GM12874 (cell line): ENCODE results near the gene AGAP1.

Source experiments
- TF ChIP-seq, protein P1 (sequence below): IDR thresholded peaks from 2 replicates; pipeline ENCODE4 v1.5.1; 2011; ENCODE audit warnings: low read depth, mild to moderate bottlenecking, control low read depth, low read length, moderate library complexity; ENCODE audit not compliant: insufficient read depth

AGAP1 gene

DNA sequence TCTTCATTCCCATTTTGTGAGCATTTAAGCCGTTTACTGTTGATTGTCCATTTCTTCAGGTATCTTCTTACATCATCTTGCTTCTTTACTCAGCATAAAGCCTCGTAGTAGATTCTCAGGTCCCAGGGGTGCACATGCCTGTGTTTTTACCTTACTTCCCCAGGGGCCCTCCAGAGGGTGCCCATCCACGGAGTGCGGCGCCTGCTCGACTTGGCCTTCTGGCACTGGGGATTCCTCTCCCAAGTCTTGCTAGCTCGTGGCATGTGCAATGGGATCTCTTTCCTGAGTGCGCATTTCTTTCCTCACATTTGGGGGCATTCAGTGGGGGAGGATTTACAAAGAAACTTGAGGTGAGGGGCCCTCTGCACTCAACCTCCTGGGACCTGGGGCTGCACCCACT is 148.1 kb downstream of the AGAP1 start:
- TF ChIP-seq, protein P1, sequence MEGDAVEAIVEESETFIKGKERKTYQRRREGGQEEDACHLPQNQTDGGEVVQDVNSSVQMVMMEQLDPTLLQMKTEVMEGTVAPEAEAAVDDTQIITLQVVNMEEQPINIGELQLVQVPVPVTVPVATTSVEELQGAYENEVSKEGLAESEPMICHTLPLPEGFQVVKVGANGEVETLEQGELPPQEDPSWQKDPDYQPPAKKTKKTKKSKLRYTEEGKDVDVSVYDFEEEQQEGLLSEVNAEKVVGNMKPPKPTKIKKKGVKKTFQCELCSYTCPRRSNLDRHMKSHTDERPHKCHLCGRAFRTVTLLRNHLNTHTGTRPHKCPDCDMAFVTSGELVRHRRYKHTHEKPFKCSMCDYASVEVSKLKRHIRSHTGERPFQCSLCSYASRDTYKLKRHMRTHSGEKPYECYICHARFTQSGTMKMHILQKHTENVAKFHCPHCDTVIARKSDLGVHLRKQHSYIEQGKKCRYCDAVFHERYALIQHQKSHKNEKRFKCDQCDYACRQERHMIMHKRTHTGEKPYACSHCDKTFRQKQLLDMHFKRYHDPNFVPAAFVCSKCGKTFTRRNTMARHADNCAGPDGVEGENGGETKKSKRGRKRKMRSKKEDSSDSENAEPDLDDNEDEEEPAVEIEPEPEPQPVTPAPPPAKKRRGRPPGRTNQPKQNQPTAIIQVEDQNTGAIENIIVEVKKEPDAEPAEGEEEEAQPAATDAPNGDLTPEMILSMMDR = no peak

DNA sequence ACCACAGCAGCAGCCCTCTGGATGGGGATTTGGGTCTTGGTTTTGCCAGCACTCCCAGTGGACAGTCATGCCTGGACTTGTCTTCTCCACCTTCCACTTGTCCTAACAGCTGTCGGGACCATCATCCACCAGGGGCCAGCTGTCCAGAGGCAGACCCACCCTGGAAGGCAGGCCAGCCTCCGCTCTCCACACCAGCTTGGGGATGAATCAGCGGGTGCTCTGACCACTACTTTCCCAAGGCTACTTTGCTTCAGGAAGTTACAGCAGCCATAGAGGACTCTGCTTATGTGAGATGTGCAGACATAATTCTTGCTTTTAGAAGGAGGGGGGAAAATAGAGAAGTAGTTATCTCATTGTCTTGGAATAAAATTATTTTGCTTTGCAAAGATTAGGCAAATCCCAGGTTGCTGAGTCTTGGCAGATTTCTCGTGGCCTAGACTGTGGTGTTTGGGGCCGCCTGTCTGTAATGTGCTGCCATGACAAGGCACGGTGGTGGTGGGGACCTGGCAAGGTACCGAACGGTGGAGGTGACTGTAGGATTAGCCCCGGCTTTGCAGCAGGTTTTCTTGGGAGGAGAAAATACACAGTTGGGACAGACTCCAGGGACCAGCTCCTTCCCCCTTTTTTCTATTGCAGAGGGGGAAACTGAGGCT is 148.7 kb downstream of the AGAP1 start:
- TF ChIP-seq, protein P1 = no peak

DNA sequence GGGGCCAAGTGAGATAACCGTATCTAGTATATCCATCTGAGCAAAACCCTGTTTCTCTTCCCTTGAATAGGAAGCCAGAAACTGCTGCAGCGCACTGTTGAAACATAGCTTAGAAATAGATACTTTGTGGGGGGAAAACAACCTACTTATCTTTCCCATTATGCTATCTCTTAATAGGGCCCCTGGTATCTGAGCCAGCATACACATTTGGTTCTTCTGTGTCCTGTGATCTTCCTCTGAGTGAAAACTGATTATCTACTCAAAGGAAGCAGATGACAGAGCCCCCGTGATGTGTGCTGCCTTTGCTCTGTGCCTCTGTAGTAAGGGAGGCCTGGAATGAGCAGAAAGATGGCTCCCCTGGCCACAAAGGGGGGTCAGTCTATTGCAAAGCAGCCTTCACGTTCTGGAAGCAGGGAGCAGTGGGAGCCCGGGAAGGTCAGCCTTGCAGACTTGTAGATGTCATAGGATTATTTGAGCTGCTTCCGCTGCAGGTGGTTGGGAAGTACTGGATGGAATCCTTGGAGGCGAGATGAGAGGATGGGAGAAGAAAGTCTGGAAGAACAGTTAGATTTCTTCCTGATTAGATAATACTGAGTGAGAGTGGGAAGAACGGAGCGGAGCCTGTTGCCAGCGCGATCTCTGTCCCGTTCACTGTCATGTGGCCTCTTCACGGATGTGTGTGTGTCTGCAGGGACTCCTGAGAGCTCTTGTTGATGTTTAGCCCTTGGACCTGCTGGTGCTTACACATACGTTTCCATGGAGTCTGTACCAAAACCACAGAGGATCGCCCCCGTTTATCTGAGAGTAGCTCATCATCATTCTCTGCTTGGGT is 150.1 kb downstream of the AGAP1 start:
- TF ChIP-seq, protein P1 = no peak

DNA sequence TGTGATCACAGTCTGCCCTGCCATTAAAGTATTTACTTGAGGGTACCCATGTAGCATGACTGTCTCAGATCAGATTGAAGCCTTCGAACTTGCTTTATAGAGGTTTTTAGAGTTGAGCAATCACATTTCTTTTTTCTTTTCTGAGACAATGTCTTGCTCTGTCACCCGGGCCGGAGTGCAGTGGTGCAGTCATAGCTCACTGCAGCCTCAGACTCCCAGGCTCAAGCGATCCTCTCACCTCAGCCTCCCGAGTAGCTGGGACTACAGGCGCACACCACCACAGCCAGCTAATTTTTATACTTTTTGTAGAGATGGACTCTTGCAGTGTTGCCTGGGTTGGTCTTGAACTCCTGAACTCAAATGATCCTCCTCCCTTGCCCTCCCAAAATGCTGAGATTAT is 153.4 kb downstream of the AGAP1 start:
- TF ChIP-seq, protein P1 = no peak

DNA sequence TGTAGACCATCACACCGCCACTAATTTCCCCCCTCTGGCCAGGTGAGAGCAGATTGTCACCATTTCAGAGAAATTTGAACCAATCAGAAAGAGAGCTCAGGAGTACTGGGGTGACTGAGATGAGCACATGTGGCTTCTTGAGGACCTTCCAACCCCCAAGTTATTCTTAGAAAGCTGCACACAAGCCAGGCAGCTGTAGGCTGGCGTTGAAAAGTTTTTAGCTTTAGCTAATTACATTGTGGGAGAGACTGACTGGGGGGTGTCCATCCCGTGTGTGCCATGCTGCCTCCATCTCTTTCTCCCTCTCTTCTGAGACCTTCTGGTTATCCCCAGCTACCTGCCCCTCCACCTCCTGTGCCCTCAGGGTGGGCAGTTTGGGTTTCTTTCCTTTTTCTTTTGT is 154.0 kb downstream of the AGAP1 start:
- TF ChIP-seq, protein P1 = no peak

DNA sequence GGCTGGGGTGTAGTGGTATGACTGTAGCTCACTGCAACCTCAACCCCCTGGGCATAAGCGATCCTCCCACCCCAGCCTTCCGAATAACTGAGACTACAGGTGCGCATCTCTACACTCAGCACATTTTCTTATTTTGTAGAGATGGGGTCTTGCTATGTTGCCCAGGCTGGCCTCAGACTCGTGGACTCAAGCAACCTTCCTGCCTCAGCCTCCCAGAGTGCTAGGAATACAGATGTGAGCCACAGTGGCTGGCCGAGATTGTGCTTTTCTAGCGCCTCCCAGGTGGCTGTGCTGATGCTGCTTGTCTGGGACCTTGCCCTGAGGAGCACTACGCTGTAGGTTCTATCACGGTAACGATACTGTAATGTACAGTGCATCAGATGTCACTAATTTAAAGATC is 155.6 kb downstream of the AGAP1 start:
- TF ChIP-seq, protein P1 = no peak

DNA sequence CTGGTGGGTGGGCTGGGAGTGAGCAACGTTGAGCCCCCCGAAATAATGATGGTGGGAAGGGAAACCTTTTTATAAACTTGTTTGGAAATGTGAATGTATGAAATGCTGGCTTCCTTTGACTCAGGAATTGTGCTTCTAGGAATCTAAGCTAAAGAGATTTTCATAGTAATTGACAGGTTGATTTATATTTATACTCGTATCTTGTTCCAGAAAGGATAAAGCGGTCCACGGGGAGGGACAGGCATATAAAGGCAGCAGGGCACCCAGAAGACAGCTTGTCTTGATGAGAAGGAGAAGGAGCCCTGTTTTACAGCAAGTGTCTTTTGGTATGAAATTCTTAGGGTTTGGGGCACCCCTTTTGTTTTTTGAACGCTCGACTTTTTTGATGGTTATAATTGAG is 157.8 kb downstream of the AGAP1 start:
- TF ChIP-seq, protein P1 = no peak
